Measurements from ENCODE around the gene MBNL1. TPM values are rescaled to one million over a fixed set of nuclear protein-coding genes. Genes with fewer than 3 reads are reported as not detected.

The MBNL1 gene
- total RNA-seq, 1 donor from 2014 or later: 14.7 TPM

- no peaks in the 10 kb centered on the region for H3F3A ChIP-seq (ENCODE audit: low read depth)
- no peak overlapping the region for H2AFZ ChIP-seq (replicated peaks)
- no peak for TF ChIP-seq CTCF (IDR thresholded peaks at IDR 0.05)
- no peak for TF ChIP-seq EZH2phosphoT487 (IDR thresholded peaks at IDR 0.05)
- no peak for TF ChIP-seq EZH2 (IDR thresholded peaks at IDR 0.05)
- H3K4me3 Mint-ChIP-seq: no peak overlapping the region
- no peak for DNase-seq (ENCODE audit: low spot score)
- no peaks in the 10 kb centered on the region for H3K27me3 Mint-ChIP-seq (ENCODE audit: insufficient read depth, low read depth)
- H3K9ac ChIP-seq: no peak overlapping the region
- H3K36me3 ChIP-seq: no peaks in the 10 kb centered on the region
- H3K36me3 Mint-ChIP-seq: peaks cover 15% of the 10 kb centered on the region
- peaks cover 16% of the 10 kb centered on the region for H3K4me1 Mint-ChIP-seq
- no peaks in the 10 kb centered on the region for H3K27me3 ChIP-seq
- no peaks in the 10 kb centered on the region for H3K79me2 ChIP-seq (ENCODE audit: low read depth)
- H3K27ac ChIP-seq: no peak overlapping the region
- no peak overlapping the region for H3K4me2 ChIP-seq
- H3K9me3 Mint-ChIP-seq: no peaks in the 10 kb centered on the region
- no peak overlapping the region for H3K4me3 ChIP-seq
- no peaks in the 10 kb centered on the region for H4K20me1 ChIP-seq (ENCODE audit: low read depth)
- H3K4me1 ChIP-seq: no peaks in the 10 kb centered on the region
- no peaks in the 10 kb centered on the region for H3K9me3 ChIP-seq (ENCODE audit: low read depth)
- H3K27ac Mint-ChIP-seq: peak overlapping the region; percentile 44
Measured at GRCh38 chr3:152319256-152319655, 50.5 kb downstream of the MBNL1 start.

- Histone ChIP-seq H3K79me2 (ENCODE audit: low read depth) (no peaks in the 10 kb centered on the region), H4K20me1 (ENCODE audit: low read depth) (no peaks in the 10 kb centered on the region)
Measured at GRCh38 chr3:152319831-152320617, 51.3 kb downstream of the MBNL1 start.

GRCh38 chr3:152321200-152321954, 52.6 kb downstream of the MBNL1 start:
- no peak overlapping the region for H3K4me3 ChIP-seq
- no peak overlapping the region for H3K9ac ChIP-seq
- no peaks in the 10 kb centered on the region for H3K4me1 ChIP-seq
- no peaks in the 10 kb centered on the region for H3K79me2 ChIP-seq (ENCODE audit: low read depth)
- H3K9me3 ChIP-seq (ENCODE audit: low read depth): no peaks in the 10 kb centered on the region
- H3K4me1 Mint-ChIP-seq: peaks cover 13% of the 10 kb centered on the region
- no peak overlapping the region for H3K27ac ChIP-seq
- no peaks in the 10 kb centered on the region for H3F3A ChIP-seq (ENCODE audit: low read depth)
- DNase-seq (ENCODE audit: low spot score): no peak
- no peaks in the 10 kb centered on the region for H3K36me3 ChIP-seq
- no peak overlapping the region for H3K27ac Mint-ChIP-seq
- peaks cover 9% of the 10 kb centered on the region for H3K9me3 Mint-ChIP-seq
- no peaks in the 10 kb centered on the region for H3K27me3 Mint-ChIP-seq (ENCODE audit: insufficient read depth, low read depth)
- no peak overlapping the region for H2AFZ ChIP-seq (replicated peaks)
- no peaks in the 10 kb centered on the region for H4K20me1 ChIP-seq (ENCODE audit: low read depth)
- no peak overlapping the region for H3K4me3 Mint-ChIP-seq
- no peaks in the 10 kb centered on the region for H3K27me3 ChIP-seq
- TF ChIP-seq CTCF (IDR thresholded peaks at IDR 0.05) (no peak), EZH2phosphoT487 (IDR thresholded peaks at IDR 0.05) (no peak), EZH2 (IDR thresholded peaks at IDR 0.05) (no peak)
- H3K36me3 Mint-ChIP-seq: peaks cover 21% of the 10 kb centered on the region
- no peak overlapping the region for H3K4me2 ChIP-seq

More at GRCh38 chr3:152319831-152320617, 51.3 kb downstream of the MBNL1 start:
- TF ChIP-seq EZH2phosphoT487 (IDR thresholded peaks at IDR 0.05): no peak
- no peak for TF ChIP-seq CTCF (IDR thresholded peaks at IDR 0.05)
- no peak for TF ChIP-seq EZH2 (IDR thresholded peaks at IDR 0.05)
- DNase-seq (ENCODE audit: low spot score): no peak
- Mint-ChIP-seq H3K36me3 (peaks cover 18% of the 10 kb centered on the region), H3K4me3 (no peak overlapping the region), H3K27ac (no peak overlapping the region), H3K9me3 (peaks cover 1% of the 10 kb centered on the region), H3K4me1 (peaks cover 13% of the 10 kb centered on the region), H3K27me3 (ENCODE audit: insufficient read depth, low read depth) (no peaks in the 10 kb centered on the region)
- H2AFZ ChIP-seq (replicated peaks): no peak overlapping the region
- no peak overlapping the region for H3K27ac ChIP-seq
- H3K4me3 ChIP-seq: no peak overlapping the region
- H3K4me2 ChIP-seq: no peak overlapping the region
- no peaks in the 10 kb centered on the region for H3K4me1 ChIP-seq
- no peaks in the 10 kb centered on the region for H3K9me3 ChIP-seq (ENCODE audit: low read depth)
- no peaks in the 10 kb centered on the region for H3K36me3 ChIP-seq
- H3F3A ChIP-seq (ENCODE audit: low read depth): no peaks in the 10 kb centered on the region
- H3K27me3 ChIP-seq: no peaks in the 10 kb centered on the region
- H3K9ac ChIP-seq: no peak overlapping the region

All from neural progenitor cell (in vitro differentiated cells).